B cell (primary cell): ENCODE data around the gene KLHL42. TPM values are rescaled to one million over a fixed set of nuclear protein-coding genes. Genes with fewer than 3 reads are reported as not detected.

Source experiments
- ATAC-seq: fragments of 200-7000 bp; cut with Tn5 transposase; one replicate; pipeline ENCODE4 v1.10.0; 2021; ENCODE audit warnings: low read depth, mild to moderate bottlenecking, moderate number of reproducible peaks, moderate library complexity
- CTCF ChIA-PET: fragments of 350-600 bp; sonication (Branson Sonifier 250); formaldehyde crosslinking; loops from one replicate; lab custom pipeline; 2021; ENCODE audit warnings: antibody characterized with exemption, inconsistent platforms; lab: Charles Lee
- POLR2A ChIA-PET: fragments of 350-600 bp; sonication (Branson Sonifier 250); formaldehyde crosslinking; loops from one replicate; lab custom pipeline; 2021; ENCODE audit warnings: antibody characterized with exemption; lab: Charles Lee
- DNase-seq: peaks from one replicate; pipeline ENCODE4 v3.0.0; 2013
- H2AFZ ChIP-seq: 2 replicates; pipeline ENCODE4 v1.6.1; 2012; ENCODE audit warnings: mild to moderate bottlenecking, low read depth, low read length; ENCODE audit not compliant: insufficient read depth, poor library complexity, severe bottlenecking
- H3K27ac ChIP-seq, 2 donors: 1 replicate in 1 of 2; 2 replicates in 1 of 2; pipeline ENCODE4 v1.5.1; 2012 to 2013; ENCODE audit warnings: low read length in 2 of 2, mild to moderate bottlenecking in 2 of 2, moderate library complexity in 1 of 2
- H3K27me3 ChIP-seq, 4 experiments: fragments of 200-600 bp in 1 of 4; sonication (generic) in 1 of 4; replicated peaks in 1 of 4; 1 replicate in 2 of 4; 2 replicates in 2 of 4; pipeline versions ENCODE4 v1.6.1 to v1.7.0; 2013 to 2016; ENCODE audit warnings: low read length in 3 of 4, mild to moderate bottlenecking in 2 of 4, mixed read lengths in 1 of 4, moderate library complexity in 1 of 4; ENCODE audit not compliant: insufficient read depth in 4 of 4, control insufficient read depth in 3 of 4; ENCODE audit errors: control extremely low read depth in 1 of 4
- H3K36me3 ChIP-seq, 2 experiments: replicated peaks in 1 of 2; 1 replicate in 1 of 2; 2 replicates in 1 of 2; pipeline versions ENCODE4 v1.6.1 to v1.7.1; 2013; ENCODE audit warnings: low read length in 1 of 2; ENCODE audit not compliant: insufficient read depth in 2 of 2, control insufficient read depth in 1 of 2; ENCODE audit errors: control extremely low read depth in 1 of 2, extremely low read depth in 1 of 2
- H3K4me1 ChIP-seq, 2 donors: fragments of 200-600 bp in 1 of 2; sonication (generic) in 1 of 2; 1 replicate in 1 of 2; 2 replicates in 1 of 2; pipeline versions ENCODE4 v1.5.1 to v1.6.1; 2013 to 2017; ENCODE audit warnings: low read length in 2 of 2; ENCODE audit not compliant: control insufficient read depth in 2 of 2, insufficient read depth in 2 of 2
- H3K4me2 ChIP-seq: replicated peaks from 2 replicates; pipeline ENCODE3; 2012; ENCODE audit warnings: mild to moderate bottlenecking, low read depth, low read length; ENCODE audit not compliant: poor library complexity, severe bottlenecking
- H3K4me3 ChIP-seq, 5 experiments: fragments of 200-600 bp in 1 of 5; sonication (generic) in 1 of 5; 1 replicate in 3 of 5; 2 replicates in 2 of 5; pipeline versions ENCODE4 v1.5.1 to v1.7.0; 2011 to 2016; ENCODE audit warnings: low read length in 4 of 5, mild to moderate bottlenecking in 4 of 5, low read depth in 2 of 5, control low read depth in 1 of 5, moderate library complexity in 1 of 5; ENCODE audit not compliant: insufficient read depth in 1 of 5; ENCODE audit errors: control extremely low read depth in 1 of 5, extremely low read depth in 1 of 5
- H3K79me2 ChIP-seq: fragments of 200-600 bp; sonication (generic); one replicate; pipeline ENCODE4 v1.6.0; 2016; ENCODE audit warnings: low read length; ENCODE audit not compliant: control insufficient read depth, insufficient read depth
- H3K9ac ChIP-seq: fragments of 200-600 bp; sonication (generic); 2 replicates; pipeline ENCODE4 v1.6.1; 2017; ENCODE audit warnings: mild to moderate bottlenecking, low read length, moderate library complexity
- H3K9me3 ChIP-seq, 3 donors: one replicate each; pipeline versions ENCODE4 v1.6.1 to v1.7.1; 2013; ENCODE audit warnings: low read length in 2 of 3; ENCODE audit not compliant: control insufficient read depth in 2 of 3, insufficient read depth in 1 of 3; ENCODE audit errors: control extremely low read depth in 1 of 3
- H4K20me1 ChIP-seq: 2 replicates; pipeline ENCODE4 v1.6.0; 2012; ENCODE audit warnings: mild to moderate bottlenecking, low read length; ENCODE audit not compliant: insufficient read depth, control insufficient read depth, poor library complexity, severe bottlenecking
- H3K27ac Mint-ChIP-seq: one replicate; pipeline ENCODE4 v1.8.0; 2021; ENCODE audit warnings: mixed read lengths
- H3K27me3 Mint-ChIP-seq: one replicate; pipeline ENCODE4 v1.8.0; 2021; ENCODE audit warnings: mixed read lengths
- H3K4me1 Mint-ChIP-seq: one replicate; pipeline ENCODE4 v1.8.0; 2021; ENCODE audit warnings: mixed read lengths
- H3K4me3 Mint-ChIP-seq: one replicate; pipeline ENCODE4 v1.8.0; 2021; ENCODE audit warnings: mixed read lengths
- H3K9me3 Mint-ChIP-seq: one replicate; pipeline ENCODE4 v1.8.0; 2022; ENCODE audit warnings: mixed read lengths; ENCODE audit not compliant: insufficient read depth
- CTCF ChIP-seq: fragments of 200-600 bp; IDR thresholded peaks from one replicate; pipeline ENCODE4 v1.8.0; 2022; ENCODE audit warnings: antibody characterized with exemption, mild to moderate bottlenecking
- EZH2 ChIP-seq: IDR thresholded peaks from 2 replicates; pipeline ENCODE4 v1.6.1; 2012; ENCODE audit warnings: borderline replicate concordance, low read depth, mild to moderate bottlenecking, moderate library complexity, low read length; ENCODE audit not compliant: insufficient read depth, poor library complexity, severe bottlenecking
- WGBS: methylation state at CpG from one replicate; pipeline ENCODE4 v1.1.5; 2013; ENCODE audit warnings: missing lambda C conversion rate; ENCODE audit not compliant: insufficient coverage; 5-methylcytosine and 5-hydroxymethylcytosine counted together
- intact Hi-C: fragments of 100-400 bp; cut with micrococcal nuclease; formaldehyde crosslinking; loops from one replicate; pipeline ENCODE4 v1.10.0; 2022
- polyA plus RNA-seq: library from polyadenylated mRNA; depleted of rRNA; stranded (reverse); fragments of >200 nt; gene quantifications from 2 replicates; pipeline ENCODE4 v1.2.3, GENCODE V29; 2012
- total RNA-seq, 2 donors: library from RNA; stranded (reverse); fragments of 120-200 nt in 1 of 2; gene quantifications; 1 replicate in 1 of 2; 2 replicates in 1 of 2; pipeline versions ENCODE4 v1.2.3 to v1.2.4, GENCODE V29; 2013 to 2022

KLHL42 gene
- total and polyA plus RNA-seq, 2 donors (not counting 1 experiment from before 2014, with no cell fraction given): 11.5 to 20.5 TPM

GRCh38 chr12:27780612-27781408, 777 bp downstream of the KLHL42 start:
- Histone ChIP-seq H3K36me3 (no peaks in the 10 kb centered on the region), H3K4me3 (peak overlapping the region; percentile 6 to 81 (median 67)), H3K9me3 (no peaks in the 10 kb centered on the region), H3K27me3 (no peaks in the 10 kb centered on the region), H3K9ac (peak overlapping the region; percentile 87), H2AFZ (peak overlapping the region; percentile 95), H3K4me2 (peak overlapping the region; percentile 99), H3K27ac (peak overlapping the region in 1 of 2 donors; percentile 69), H3K4me1 (peaks cover 11 to 15% of the 10 kb centered on the region in 2 donors), H4K20me1 (no peaks in the 10 kb centered on the region), H3K79me2 (peaks cover 29% of the 10 kb centered on the region)
- Mint-ChIP-seq H3K9me3 (no peaks in the 10 kb centered on the region), H3K27me3 (no peaks in the 10 kb centered on the region), H3K27ac (peak overlapping the region; percentile 90), H3K4me3 (peak overlapping the region; percentile 89), H3K4me1 (peaks cover 29% of the 10 kb centered on the region)
- TF ChIP-seq CTCF (no peak), EZH2 (no peak)
- peak; percentile 8 for ATAC-seq
- DNase-seq: no peak
- ChIA-PET POLR2A (interaction anchor here (2.0 kb wide), 1 partner anchor 71 kb away, joined by 9 read pairs; the partner anchor contains the start of gene MRPS35), CTCF (interaction anchor here (0.9 to 2.7 kb wide), 4 partner anchors 8 to 47 kb away, joined by 3 to 13 read pairs (median 4); no protein-coding TSS in a partner anchor)
- intact Hi-C loops: loop anchor here (1.0 to 10.0 kb wide), 3 partner anchors 40 to 256 kb away; partner anchors contain the start of genes MRPS35 and PPFIBP1
- WGBS: 23% methylated on average over 24 of the region's 27 CpGs

- Histone ChIP-seq H4K20me1 (no peaks in the 10 kb centered on the region), H3K27ac (no peak overlapping the region), H3K79me2 (peaks cover 29% of the 10 kb centered on the region), H2AFZ (no peak overlapping the region), H3K36me3 (no peaks in the 10 kb centered on the region), H3K4me1 (peaks cover 11 to 15% of the 10 kb centered on the region in 2 donors), H3K4me2 (no peak overlapping the region), H3K4me3 (no peak overlapping the region), H3K27me3 (no peaks in the 10 kb centered on the region), H3K9me3 (no peaks in the 10 kb centered on the region), H3K9ac (no peak overlapping the region)
- Mint-ChIP-seq H3K9me3 (no peaks in the 10 kb centered on the region), H3K4me1 (peaks cover 34% of the 10 kb centered on the region), H3K27me3 (no peaks in the 10 kb centered on the region), H3K4me3 (peak overlapping the region; percentile 89), H3K27ac (no peak overlapping the region)
- DNase-seq (no peak), ATAC-seq (no peak)
- no CpG with 5 or more reads among the region's 5 CpGs for WGBS
- POLR2A ChIA-PET: no interaction called here
- TF ChIP-seq CTCF: no peak
- TF ChIP-seq EZH2: no peak
- intact Hi-C loops: loop anchor here (2.0 to 10.0 kb wide), 2 partner anchors 71 to 257 kb away; partner anchors contain the start of genes MRPS35 and PPFIBP1
- CTCF ChIA-PET: no interaction called here
Measured at GRCh38 chr12:27781680-27782079, 1.6 kb downstream of the KLHL42 start.
